CD14-positive monocyte (primary cell): Measurements from ENCODE around the gene SUCLG1. TPM values are rescaled to one million over a fixed set of nuclear protein-coding genes. Genes with fewer than 3 reads are reported as not detected.

Experiments
- DNase-seq, 3 donors: peaks; one replicate each; pipeline ENCODE4 v3.0.0-alpha.2; 2011 to 2022
- H2AFZ ChIP-seq: 2 replicates; pipeline ENCODE4 v1.6.0; 2012; ENCODE audit warnings: mild to moderate bottlenecking, low read depth, low read length, inconsistent platforms; ENCODE audit not compliant: insufficient read depth, poor library complexity, severe bottlenecking
- H3K27ac ChIP-seq, 2 donors: 1 replicate in 1 of 2; 2 replicates in 1 of 2; pipeline ENCODE4 v1.5.1; 2012 to 2013; ENCODE audit warnings: low read length in 2 of 2, control low read depth in 1 of 2, inconsistent platforms in 1 of 2, low read depth in 1 of 2, mild to moderate bottlenecking in 1 of 2
- H3K27me3 ChIP-seq, 2 donors: one replicate each; pipeline versions ENCODE4 v1.6.0 to v1.6.1; 2011 to 2013; ENCODE audit warnings: low read length in 2 of 2; ENCODE audit not compliant: control insufficient read depth in 2 of 2, insufficient read depth in 2 of 2
- H3K36me3 ChIP-seq, 2 donors: replicated peaks in 1 of 2; 1 replicate in 1 of 2; 2 replicates in 1 of 2; pipeline versions ENCODE4 v1.5.1 to v1.6.1; 2012 to 2013; ENCODE audit warnings: low read length in 2 of 2, control low read depth in 1 of 2, inconsistent platforms in 1 of 2, mild to moderate bottlenecking in 1 of 2; ENCODE audit not compliant: insufficient read depth in 2 of 2, control insufficient read depth in 1 of 2
- H3K4me1 ChIP-seq, 2 donors: 1 replicate in 1 of 2; 2 replicates in 1 of 2; pipeline versions ENCODE4 v1.5.1 to v1.6.1; 2012 to 2013; ENCODE audit warnings: low read length in 2 of 2, control low read depth in 1 of 2, inconsistent platforms in 1 of 2, mild to moderate bottlenecking in 1 of 2, moderate library complexity in 1 of 2; ENCODE audit not compliant: insufficient read depth in 2 of 2, control insufficient read depth in 1 of 2
- H3K4me2 ChIP-seq: replicated peaks from 2 replicates; pipeline ENCODE3; 2012; ENCODE audit warnings: low read length, moderate library complexity, mild to moderate bottlenecking; ENCODE audit not compliant: poor library complexity, severe bottlenecking; ENCODE audit errors: extremely low read depth
- H3K4me3 ChIP-seq, 3 experiments: fragments of 200-600 bp in 1 of 3; sonication (generic) in 1 of 3; replicated peaks in 1 of 3; 1 replicate in 2 of 3; 2 replicates in 1 of 3; pipeline ENCODE4 v1.5.1; 2011 to 2013; ENCODE audit warnings: low read length in 3 of 3, mild to moderate bottlenecking in 3 of 3, control low read depth in 2 of 3, low read depth in 2 of 3, inconsistent platforms in 1 of 3, moderate library complexity in 1 of 3
- H3K79me2 ChIP-seq: 2 replicates; pipeline ENCODE4 v1.6.0; 2012; ENCODE audit warnings: mild to moderate bottlenecking, control low read depth, inconsistent platforms, low read length, moderate library complexity; ENCODE audit not compliant: insufficient read depth
- H3K9ac ChIP-seq: 2 replicates; pipeline ENCODE4 v1.6.0; 2017; ENCODE audit warnings: low read length, mild to moderate bottlenecking; ENCODE audit not compliant: insufficient read depth, poor library complexity, severe bottlenecking
- H3K9me3 ChIP-seq, 2 donors: replicated peaks in 1 of 2; 1 replicate in 1 of 2; 2 replicates in 1 of 2; pipeline versions ENCODE4 v1.5.1 to v1.6.1; 2012 to 2013; ENCODE audit warnings: low read length in 2 of 2, control low read depth in 1 of 2; ENCODE audit not compliant: control insufficient read depth in 1 of 2, insufficient read depth in 1 of 2
- H4K20me1 ChIP-seq: 2 replicates; pipeline ENCODE4 v1.6.0; 2012; ENCODE audit warnings: mild to moderate bottlenecking, low read length, control low read depth, moderate library complexity; ENCODE audit not compliant: insufficient read depth
- H3K27ac Mint-ChIP-seq, 7 donors: one replicate each; pipeline ENCODE4 v1.8.0; 2020; ENCODE audit warnings: mild to moderate bottlenecking in 7 of 7, mixed read lengths in 7 of 7, moderate library complexity in 6 of 7, inconsistent platforms in 2 of 7
- H3K27me3 Mint-ChIP-seq, 3 donors: one replicate each; pipeline ENCODE4 v1.8.0; 2021 to 2022; ENCODE audit warnings: low read depth in 3 of 3, mild to moderate bottlenecking in 3 of 3, mixed read lengths in 3 of 3, moderate library complexity in 3 of 3, inconsistent platforms in 1 of 3
- H3K36me3 Mint-ChIP-seq, 2 donors: one replicate each; pipeline ENCODE4 v1.8.0; 2020; ENCODE audit warnings: mixed read lengths in 2 of 2, inconsistent platforms in 1 of 2, mild to moderate bottlenecking in 1 of 2
- H3K4me1 Mint-ChIP-seq: one replicate; pipeline ENCODE4 v1.8.0; 2020; ENCODE audit warnings: mild to moderate bottlenecking, mixed read lengths
- H3K4me3 Mint-ChIP-seq, 2 donors: one replicate each; pipeline ENCODE4 v1.8.0; 2020; ENCODE audit warnings: mild to moderate bottlenecking in 2 of 2, mixed read lengths in 2 of 2, moderate library complexity in 1 of 2
- H3K9me3 Mint-ChIP-seq, 7 donors: one replicate each; pipeline ENCODE4 v1.8.0; 2020 to 2022; ENCODE audit warnings: mixed read lengths in 7 of 7, mild to moderate bottlenecking in 6 of 7, moderate library complexity in 6 of 7, inconsistent platforms in 2 of 7
- CTCF ChIP-seq: fragments of 200-600 bp; IDR thresholded peaks from one replicate; pipeline ENCODE4 v1.8.0; 2022; ENCODE audit warnings: antibody characterized with exemption, mild to moderate bottlenecking
- WGBS: methylation state at CpG from one replicate; pipeline ENCODE4 v1.1.5; 2013; ENCODE audit warnings: missing lambda C conversion rate; ENCODE audit not compliant: insufficient coverage; 5-methylcytosine and 5-hydroxymethylcytosine counted together
- intact Hi-C, 2 donors: fragments of 100-400 bp; cut with micrococcal nuclease; formaldehyde crosslinking; loops; one replicate each; pipeline versions ENCODE4 v1.15.0 to v1.15.1; 2023
- polyA plus RNA-seq, 3 donors: library from polyadenylated mRNA; depleted of rRNA in 1 of 3; unstranded in 2 of 3; stranded (reverse) in 1 of 3; fragments of 300-500 nt in 2 of 3; fragments of >200 nt in 1 of 3; fragmentation: Illumina TruSeq in 2 of 3; gene quantifications; 1 replicate in 2 of 3; 2 replicates in 1 of 3; pipeline ENCODE4 v1.2.3, GENCODE V29; 2012 to 2021

SUCLG1 gene
- polyA plus RNA-seq, 3 donors: 24.9 to 114 (median 98.9) TPM

- Mint-ChIP-seq H3K36me3 (no peaks in the 10 kb centered on the region), H3K9me3 (no peaks in the 10 kb centered on the region), H3K4me3 (no peak overlapping the region), H3K27me3 (peaks cover 2 to 7% (median 7%) of the 10 kb centered on the region in 3 donors), H3K4me1 (peaks cover 4% of the 10 kb centered on the region), H3K27ac (no peak overlapping the region)
- Histone ChIP-seq H3K4me1 (no peaks in the 10 kb centered on the region), H3K9ac (no peak overlapping the region), H2AFZ (no peak overlapping the region), H3K27me3 (no peaks in the 10 kb centered on the region), H3K27ac (no peak overlapping the region), H3K9me3 (no peaks in the 10 kb centered on the region), H3K4me2 (no peak overlapping the region), H3K36me3 (no peaks in the 10 kb centered on the region), H3K4me3 (no peak overlapping the region), H4K20me1 (no peaks in the 10 kb centered on the region), H3K79me2 (no peaks in the 10 kb centered on the region)
- no peak for TF ChIP-seq CTCF
- DNase-seq: no peak
- intact Hi-C loops: loop anchor here in 1 of 2 donors (5.0 kb wide), 1 partner anchor 391 kb away; the partner anchor contains the start of gene TRABD2A
- 98% methylated on average over 6 of the region's 6 CpGs for WGBS
Observed at GRCh38 chr2:84491741-84492140, 32.7 kb upstream of the SUCLG1 start.

GRCh38 chr2:84491256-84491655 lies 32.2 kb upstream of the SUCLG1 start:
- H3K4me3 ChIP-seq: no peak overlapping the region
- H3K27ac ChIP-seq: no peak overlapping the region
- Mint-ChIP-seq H3K9me3 (no peaks in the 10 kb centered on the region), H3K27me3 (peaks cover 2 to 7% (median 5%) of the 10 kb centered on the region in 3 donors), H3K27ac (no peak overlapping the region), H3K36me3 (no peaks in the 10 kb centered on the region), H3K4me3 (no peak overlapping the region), H3K4me1 (peaks cover 4% of the 10 kb centered on the region)
- intact Hi-C loops: loop anchor here in 1 of 2 donors (5.0 kb wide), 1 partner anchor 391 kb away; the partner anchor contains the start of gene TRABD2A
- H3K9me3 ChIP-seq: no peaks in the 10 kb centered on the region
- H2AFZ ChIP-seq: no peak overlapping the region
- no peaks in the 10 kb centered on the region for H3K79me2 ChIP-seq
- no peaks in the 10 kb centered on the region for H3K27me3 ChIP-seq
- H4K20me1 ChIP-seq: no peaks in the 10 kb centered on the region
- no peaks in the 10 kb centered on the region for H3K36me3 ChIP-seq
- WGBS: no CpG with 5 or more reads among the region's 2 CpGs
- no peak overlapping the region for H3K4me2 ChIP-seq
- DNase-seq: no peak
- H3K4me1 ChIP-seq: no peaks in the 10 kb centered on the region
- no peak for TF ChIP-seq CTCF
- no peak overlapping the region for H3K9ac ChIP-seq
